ENCODE results near the gene ZBED5.

The ZBED5 gene

DNA sequence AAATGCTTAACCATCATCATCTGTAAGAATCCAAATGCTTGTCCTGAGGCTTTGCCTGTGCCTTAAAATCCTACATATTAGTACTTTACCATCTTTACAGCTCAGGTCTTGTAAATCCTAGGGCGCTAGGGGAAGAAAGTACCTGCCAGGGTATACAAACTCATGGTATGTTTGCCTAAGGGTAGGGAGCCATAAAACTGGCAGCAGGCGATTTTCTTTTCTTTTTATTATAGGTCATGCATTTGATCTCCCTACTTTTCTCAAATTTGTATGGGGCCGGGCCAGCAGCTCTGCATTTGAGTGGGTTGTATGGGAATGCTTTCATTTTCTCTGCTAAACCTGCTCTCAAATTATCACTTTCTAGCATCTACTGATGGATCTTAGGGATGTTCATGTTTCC is 24.0 kb upstream of the ZBED5 start:
- DNase-seq (ENCODE audit: insufficient read length, low spot score), result no peak
- no peak for FAIRE-seq
- TF ChIP-seq POU2F2 (IDR thresholded peaks at IDR 0.05; ENCODE audit: low read depth, low read length), result no peak
- TF ChIP-seq POLR2AphosphoS5 (IDR thresholded peaks at IDR 0.05; ENCODE audit: low read depth, low read length), result no peak
- no peak for TF ChIP-seq SPI1 (IDR thresholded peaks at IDR 0.05; ENCODE audit: low read depth, low read length)
- TF ChIP-seq TAF1 (IDR thresholded peaks at IDR 0.05; ENCODE audit: low read depth, low read length), result no peak
- no peak for TF ChIP-seq PAX5 (IDR thresholded peaks at IDR 0.05; ENCODE audit: insufficient read depth, low read length, severe bottlenecking)
- TF ChIP-seq POLR2A (IDR thresholded peaks at IDR 0.05; ENCODE audit: low read depth, low read length), result no peak

DNA sequence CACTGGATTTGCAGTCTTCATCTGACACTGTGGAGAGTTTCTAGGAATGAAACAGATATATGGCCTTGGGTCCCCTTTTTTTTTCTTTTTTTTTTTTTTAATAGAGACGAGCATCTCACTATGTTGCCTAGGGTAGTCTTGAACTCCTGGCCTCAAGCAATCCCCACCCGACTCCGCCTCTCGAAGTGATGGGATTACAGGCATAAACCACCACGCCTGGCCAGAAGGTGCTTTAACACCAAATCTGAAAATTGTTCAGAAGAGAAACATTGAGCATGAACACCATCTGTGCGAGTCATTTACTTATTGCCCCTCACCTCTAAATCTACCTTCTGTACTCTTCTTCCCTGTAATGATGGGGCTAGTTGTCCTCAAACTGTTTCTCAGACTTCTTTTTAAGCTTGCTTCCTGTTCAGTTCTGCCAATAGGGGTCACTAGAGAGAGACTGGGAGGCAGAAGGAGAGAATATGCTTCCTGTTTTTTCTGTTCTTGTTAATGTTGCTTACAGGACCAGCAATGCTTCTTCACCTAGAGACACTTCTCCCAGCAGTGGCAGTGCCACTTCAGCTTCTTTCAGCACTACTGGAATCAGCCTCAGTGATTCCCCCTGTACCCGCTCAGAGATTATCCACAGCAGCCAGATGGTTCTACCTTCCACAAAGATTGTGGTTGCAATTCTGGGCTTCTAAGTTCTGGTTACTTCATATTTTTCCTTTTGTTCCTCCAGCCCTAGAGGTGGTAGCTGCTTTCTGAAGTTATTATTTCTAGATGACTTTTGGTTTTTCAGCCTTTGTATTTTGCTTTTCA is 20.8 kb upstream of the ZBED5 start:
- FAIRE-seq (no peak), DNase-seq (ENCODE audit: insufficient read length, low spot score) (no peak)
- TF ChIP-seq POU2F2 (IDR thresholded peaks at IDR 0.05; ENCODE audit: low read depth, low read length) (no peak), TAF1 (IDR thresholded peaks at IDR 0.05; ENCODE audit: low read depth, low read length) (no peak), POLR2AphosphoS5 (IDR thresholded peaks at IDR 0.05; ENCODE audit: low read depth, low read length) (no peak), PAX5 (IDR thresholded peaks at IDR 0.05; ENCODE audit: insufficient read depth, low read length, severe bottlenecking) (no peak), SPI1 (IDR thresholded peaks at IDR 0.05; ENCODE audit: low read depth, low read length) (no peak), POLR2A (IDR thresholded peaks at IDR 0.05; ENCODE audit: low read depth, low read length) (no peak)

DNA sequence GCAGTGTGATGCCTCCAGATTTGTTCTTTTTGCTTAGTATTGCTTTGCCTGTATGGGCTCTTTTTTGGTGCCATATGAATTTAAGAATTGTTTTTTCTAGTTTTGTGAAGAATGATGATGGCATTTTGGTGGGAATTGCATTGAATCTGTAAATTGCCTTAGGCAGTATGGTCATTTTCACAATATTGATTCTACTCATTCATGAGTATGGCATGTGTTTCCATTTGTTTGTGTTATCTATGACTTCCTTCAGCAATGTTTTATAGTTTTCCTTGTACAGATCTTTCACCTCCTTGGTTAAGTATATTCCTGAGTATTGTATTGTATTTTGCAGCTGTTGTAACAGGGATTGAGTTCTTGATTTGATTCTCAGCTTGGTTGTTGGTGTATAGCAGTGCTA is 18.3 kb upstream of the ZBED5 start:
- DNase-seq (ENCODE audit: insufficient read length, low spot score) (no peak), FAIRE-seq (no peak)
- TF ChIP-seq PAX5 (IDR thresholded peaks at IDR 0.05; ENCODE audit: insufficient read depth, low read length, severe bottlenecking) (no peak), POLR2A (IDR thresholded peaks at IDR 0.05; ENCODE audit: low read depth, low read length) (no peak), POU2F2 (IDR thresholded peaks at IDR 0.05; ENCODE audit: low read depth, low read length) (no peak), POLR2AphosphoS5 (IDR thresholded peaks at IDR 0.05; ENCODE audit: low read depth, low read length) (no peak), SPI1 (IDR thresholded peaks at IDR 0.05; ENCODE audit: low read depth, low read length) (no peak), TAF1 (IDR thresholded peaks at IDR 0.05; ENCODE audit: low read depth, low read length) (no peak)

DNA sequence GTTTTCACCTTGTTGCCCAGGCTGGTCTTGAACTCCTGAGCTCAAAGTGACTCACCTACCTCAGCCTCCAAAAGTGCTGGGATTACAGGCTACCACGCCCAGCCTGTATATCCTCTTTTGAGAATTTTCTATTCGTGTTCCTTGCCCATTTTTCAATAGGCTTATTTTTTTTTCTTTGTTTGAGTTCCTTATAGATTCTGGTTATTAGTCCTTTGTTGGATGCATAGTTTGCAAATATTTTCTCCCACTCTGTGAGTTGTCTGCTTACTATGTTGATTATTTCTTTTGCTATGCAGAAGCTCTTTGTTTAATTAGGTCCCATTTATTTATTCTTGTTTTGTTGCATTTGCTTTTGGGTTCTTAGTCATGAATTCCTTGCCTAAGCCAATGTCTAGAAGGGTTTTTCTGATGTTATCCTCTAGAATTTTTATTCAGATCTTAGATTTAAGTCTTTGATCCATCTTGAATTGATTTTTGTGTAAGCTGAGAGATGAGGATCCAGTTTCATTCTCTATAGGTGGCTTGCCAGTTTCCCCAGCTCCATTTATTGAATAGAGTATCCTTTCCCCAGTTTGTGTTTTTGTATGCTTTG is 17.7 kb upstream of the ZBED5 start:
- FAIRE-seq (no peak), DNase-seq (ENCODE audit: insufficient read length, low spot score) (no peak)
- TF ChIP-seq TAF1 (IDR thresholded peaks at IDR 0.05; ENCODE audit: low read depth, low read length) (no peak), PAX5 (IDR thresholded peaks at IDR 0.05; ENCODE audit: insufficient read depth, low read length, severe bottlenecking) (no peak), POLR2A (IDR thresholded peaks at IDR 0.05; ENCODE audit: low read depth, low read length) (no peak), POLR2AphosphoS5 (IDR thresholded peaks at IDR 0.05; ENCODE audit: low read depth, low read length) (no peak), SPI1 (IDR thresholded peaks at IDR 0.05; ENCODE audit: low read depth, low read length) (no peak), POU2F2 (IDR thresholded peaks at IDR 0.05; ENCODE audit: low read depth, low read length) (no peak)

DNA sequence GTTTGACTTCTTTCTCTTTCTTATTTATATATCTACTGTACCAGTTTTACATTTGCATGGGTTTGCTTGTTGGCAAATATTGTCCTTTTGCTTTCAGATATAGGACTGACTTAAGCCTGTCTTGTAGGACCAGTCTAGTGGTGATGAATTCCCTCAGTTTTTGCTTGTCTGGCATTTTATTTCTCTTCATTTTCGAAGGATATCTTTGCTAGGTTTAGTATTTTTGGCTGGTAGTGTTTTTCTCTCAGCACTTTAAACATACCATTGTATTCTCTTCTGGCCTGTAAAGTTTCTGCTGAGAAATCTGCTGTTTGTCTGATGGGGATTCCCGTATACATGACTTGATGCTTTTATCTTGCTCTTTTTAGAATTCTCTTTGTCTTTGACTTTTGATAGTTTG is 14.2 kb upstream of the ZBED5 start:
- FAIRE-seq (no peak), DNase-seq (ENCODE audit: insufficient read length, low spot score) (no peak)
- TF ChIP-seq TAF1 (IDR thresholded peaks at IDR 0.05; ENCODE audit: low read depth, low read length), result no peak
- TF ChIP-seq SPI1 (IDR thresholded peaks at IDR 0.05; ENCODE audit: low read depth, low read length), result no peak
- no peak for TF ChIP-seq POU2F2 (IDR thresholded peaks at IDR 0.05; ENCODE audit: low read depth, low read length)
- no peak for TF ChIP-seq PAX5 (IDR thresholded peaks at IDR 0.05; ENCODE audit: insufficient read depth, low read length, severe bottlenecking)
- TF ChIP-seq POLR2A (IDR thresholded peaks at IDR 0.05; ENCODE audit: low read depth, low read length), result no peak
- TF ChIP-seq POLR2AphosphoS5 (IDR thresholded peaks at IDR 0.05; ENCODE audit: low read depth, low read length), result no peak

DNA sequence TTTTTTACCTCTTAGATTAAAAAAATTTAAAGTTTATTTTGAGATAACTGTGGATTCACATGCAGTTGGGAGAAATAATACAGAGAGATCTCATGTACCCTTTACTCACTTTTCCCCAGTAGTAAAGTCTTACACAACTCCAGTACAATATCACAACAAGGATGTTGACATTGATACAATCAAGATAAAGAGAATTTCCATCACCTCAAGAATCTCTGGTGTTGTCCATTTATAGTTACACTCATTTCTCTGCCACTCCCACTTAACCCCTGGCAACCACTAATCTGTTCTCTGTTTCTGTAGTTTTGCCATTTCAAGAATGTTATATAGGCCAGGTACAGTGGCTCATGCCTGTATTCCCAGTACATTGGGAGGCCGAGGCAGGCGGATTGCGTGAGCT is 10.5 kb upstream of the ZBED5 start:
- DNase-seq (ENCODE audit: insufficient read length, low spot score) (no peak), FAIRE-seq (peak; percentile 43)
- TF ChIP-seq TAF1 (IDR thresholded peaks at IDR 0.05; ENCODE audit: low read depth, low read length) (no peak), POU2F2 (IDR thresholded peaks at IDR 0.05; ENCODE audit: low read depth, low read length) (no peak), PAX5 (IDR thresholded peaks at IDR 0.05; ENCODE audit: insufficient read depth, low read length, severe bottlenecking) (no peak), POLR2A (IDR thresholded peaks at IDR 0.05; ENCODE audit: low read depth, low read length) (no peak), POLR2AphosphoS5 (IDR thresholded peaks at IDR 0.05; ENCODE audit: low read depth, low read length) (no peak), SPI1 (IDR thresholded peaks at IDR 0.05; ENCODE audit: low read depth, low read length) (no peak)

DNA sequence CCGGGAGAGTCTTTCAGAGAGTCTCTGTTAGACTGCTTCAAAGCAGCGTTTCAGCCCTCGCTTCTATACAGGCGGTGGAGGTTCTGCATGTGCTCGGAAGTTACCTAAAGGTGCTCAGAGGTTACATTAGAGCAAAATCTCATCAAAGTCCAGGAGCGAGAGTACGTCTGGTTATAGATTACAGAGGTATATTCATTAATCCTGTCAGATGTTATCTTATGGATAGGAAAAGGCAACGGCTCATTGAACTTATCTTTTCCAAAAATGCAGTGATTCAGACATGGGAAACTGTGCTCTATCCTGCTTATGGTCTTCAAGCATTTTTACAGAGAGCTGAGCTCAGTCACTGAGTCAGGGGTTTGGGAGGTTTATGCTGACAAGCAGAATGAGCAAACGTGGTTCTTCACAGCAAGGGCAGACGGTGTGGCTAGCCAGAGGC is 9.1 kb upstream of the ZBED5 start:
- no peak for TF ChIP-seq PAX5 (IDR thresholded peaks at IDR 0.05; ENCODE audit: insufficient read depth, low read length, severe bottlenecking)
- no peak for TF ChIP-seq POLR2A (IDR thresholded peaks at IDR 0.05; ENCODE audit: low read depth, low read length)
- TF ChIP-seq TAF1 (IDR thresholded peaks at IDR 0.05; ENCODE audit: low read depth, low read length), result no peak
- TF ChIP-seq SPI1 (IDR thresholded peaks at IDR 0.05; ENCODE audit: low read depth, low read length), result no peak
- no peak for TF ChIP-seq POLR2AphosphoS5 (IDR thresholded peaks at IDR 0.05; ENCODE audit: low read depth, low read length)
- no peak for TF ChIP-seq POU2F2 (IDR thresholded peaks at IDR 0.05; ENCODE audit: low read depth, low read length)
- no peak for DNase-seq (ENCODE audit: insufficient read length, low spot score)
- FAIRE-seq, result no peak

DNA sequence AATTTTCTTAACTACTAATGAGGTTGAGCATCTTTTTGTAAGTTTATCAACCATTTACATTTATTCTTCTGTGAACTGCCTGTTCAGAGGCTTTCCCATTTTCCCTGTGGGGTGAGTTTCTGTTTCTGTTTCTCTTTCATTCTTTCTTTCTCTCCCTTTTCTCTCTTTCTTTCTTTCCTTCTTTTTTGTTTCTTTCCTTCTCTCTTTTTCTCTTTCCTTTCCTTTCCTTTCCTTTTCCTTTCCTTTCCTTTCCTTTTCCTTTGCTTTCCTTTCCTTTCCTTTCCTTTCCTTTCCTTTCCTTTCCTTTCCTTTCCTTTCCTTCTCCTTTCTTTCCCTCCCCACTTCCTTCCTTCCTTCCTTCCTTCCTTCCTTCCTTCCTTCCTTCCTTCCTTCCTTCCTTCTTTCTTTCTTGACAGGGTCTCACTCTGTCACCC is 8.0 kb upstream of the ZBED5 start:
- TF ChIP-seq POLR2AphosphoS5 (IDR thresholded peaks at IDR 0.05; ENCODE audit: low read depth, low read length), result no peak
- no peak for TF ChIP-seq TAF1 (IDR thresholded peaks at IDR 0.05; ENCODE audit: low read depth, low read length)
- DNase-seq (ENCODE audit: insufficient read length, low spot score) (no peak), FAIRE-seq (no peak)

DNA sequence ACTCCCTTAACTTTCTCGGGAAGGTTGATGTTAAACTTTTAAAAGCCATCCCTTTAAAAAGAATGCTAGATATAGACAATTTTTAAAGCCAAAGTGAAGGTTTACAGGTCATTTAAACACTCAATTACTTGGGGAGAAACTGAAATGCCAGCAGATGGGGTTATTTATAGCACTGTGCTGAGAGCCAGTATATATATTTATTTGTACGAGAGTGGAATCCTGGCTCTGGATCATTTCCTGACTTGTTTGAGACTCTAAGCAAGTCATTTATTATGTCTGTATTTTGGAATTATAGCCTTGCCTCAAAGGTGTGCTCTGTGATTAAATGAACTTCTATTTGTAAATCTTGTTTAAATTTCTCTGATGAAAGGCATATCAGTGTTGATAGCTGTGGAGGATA is 6.8 kb upstream of the ZBED5 start:
- no peak for DNase-seq (ENCODE audit: insufficient read length, low spot score)
- FAIRE-seq, result no peak
- TF ChIP-seq POLR2A (IDR thresholded peaks at IDR 0.05; ENCODE audit: low read depth, low read length), result no peak

DNA sequence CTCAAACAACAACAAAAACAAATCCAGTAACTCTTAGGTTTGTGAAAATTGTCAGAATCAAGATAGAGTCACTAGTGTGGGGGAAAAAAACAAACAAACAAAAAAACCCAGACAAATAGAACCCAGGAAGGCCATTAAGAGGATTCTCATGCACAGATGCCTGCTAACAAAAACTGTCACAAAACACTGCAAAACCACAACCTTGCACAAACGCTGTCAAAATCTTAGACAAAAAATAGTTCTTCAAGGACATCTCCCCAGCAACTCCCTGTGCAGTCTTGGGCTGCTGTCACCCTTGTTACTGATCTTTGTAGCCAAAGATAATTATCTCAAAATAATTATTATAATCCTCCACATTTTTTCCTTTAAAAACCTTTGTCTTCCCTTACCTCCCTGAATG is 4.6 kb upstream of the ZBED5 start:
- DNase-seq (ENCODE audit: insufficient read length, low spot score) (no peak), FAIRE-seq (no peak)
- TF ChIP-seq TAF1 (IDR thresholded peaks at IDR 0.05; ENCODE audit: low read depth, low read length) (no peak), POLR2A (IDR thresholded peaks at IDR 0.05; ENCODE audit: low read depth, low read length) (no peak), POLR2AphosphoS5 (IDR thresholded peaks at IDR 0.05; ENCODE audit: low read depth, low read length) (no peak), SPI1 (IDR thresholded peaks at IDR 0.05; ENCODE audit: low read depth, low read length) (no peak), POU2F2 (IDR thresholded peaks at IDR 0.05; ENCODE audit: low read depth, low read length) (no peak), PAX5 (IDR thresholded peaks at IDR 0.05; ENCODE audit: insufficient read depth, low read length, severe bottlenecking) (no peak)

All from GM12891 (cell line).